Mesenchymal stem cell (in vitro differentiated cells and primary cell): ENCODE data around the gene LRRC45.

Experiments used
- DNase-seq: peaks from one replicate; pipeline ENCODE4 v3.0.0-alpha.2; 2013
- H2AFZ ChIP-seq: one replicate; pipeline ENCODE4 v1.6.1; 2013; ENCODE audit warnings: low read depth, mild to moderate bottlenecking, control low read depth, inconsistent platforms, low read length, moderate library complexity
- H2AK5ac ChIP-seq: 2 replicates; pipeline ENCODE4 v1.6.1; 2013; ENCODE audit warnings: low read length, moderate library complexity, mild to moderate bottlenecking, inconsistent platforms; ENCODE audit not compliant: severe bottlenecking
- H2BK120ac ChIP-seq: one replicate; pipeline ENCODE4 v1.6.1; 2013; ENCODE audit warnings: low read depth, mild to moderate bottlenecking, inconsistent platforms, low read length, moderate library complexity
- H2BK12ac ChIP-seq, 2 experiments: one replicate each; pipeline ENCODE4 v1.6.1; 2013; ENCODE audit warnings: inconsistent platforms in 2 of 2, low read length in 2 of 2, mild to moderate bottlenecking in 2 of 2, moderate library complexity in 2 of 2, control low read depth in 1 of 2
- H2BK15ac ChIP-seq: one replicate; pipeline ENCODE4 v1.6.1; 2013; ENCODE audit warnings: mild to moderate bottlenecking, low read depth, inconsistent platforms; ENCODE audit not compliant: poor library complexity, severe bottlenecking
- H2BK5ac ChIP-seq: 2 replicates; pipeline ENCODE4 v1.6.1; 2013; ENCODE audit warnings: low read depth, mild to moderate bottlenecking, low read length, control low read depth, inconsistent platforms; ENCODE audit not compliant: poor library complexity, severe bottlenecking
- H3K14ac ChIP-seq, 2 experiments: one replicate each; pipeline ENCODE4 v1.6.1; 2013; ENCODE audit warnings: inconsistent platforms in 2 of 2, low read length in 2 of 2, control low read depth in 1 of 2, mild to moderate bottlenecking in 1 of 2, moderate library complexity in 1 of 2
- H3K18ac ChIP-seq, 2 experiments: one replicate each; pipeline ENCODE4 v1.6.1; 2013; ENCODE audit warnings: inconsistent platforms in 2 of 2, low read length in 2 of 2, control low read depth in 1 of 2, low read depth in 1 of 2, mild to moderate bottlenecking in 1 of 2
- H3K23ac ChIP-seq, 2 experiments: one replicate each; pipeline ENCODE4 v1.6.1; 2013; ENCODE audit warnings: inconsistent platforms in 2 of 2, low read length in 2 of 2, mild to moderate bottlenecking in 2 of 2, moderate library complexity in 2 of 2, control low read depth in 1 of 2
- H3K27ac ChIP-seq: 2 replicates; pipeline ENCODE4 v1.5.1; 2013; ENCODE audit warnings: mild to moderate bottlenecking, moderate library complexity, low read length, control low read depth, inconsistent platforms; ENCODE audit not compliant: poor library complexity, severe bottlenecking
- H3K27me3 ChIP-seq, 2 experiments: 2 replicates each; pipeline versions ENCODE4 v1.6.1 to v1.7.0; 2013; ENCODE audit warnings: low read length in 2 of 2, mild to moderate bottlenecking in 2 of 2, moderate library complexity in 2 of 2, control low read depth in 1 of 2, inconsistent platforms in 1 of 2; ENCODE audit not compliant: control insufficient read depth in 1 of 2, insufficient read depth in 1 of 2
- H3K36me3 ChIP-seq, 2 experiments: 2 replicates each; pipeline versions ENCODE4 v1.6.1 to v1.7.0; 2013; ENCODE audit warnings: low read length in 2 of 2, control low read depth in 1 of 2, inconsistent platforms in 1 of 2, low read depth in 1 of 2, mild to moderate bottlenecking in 1 of 2; ENCODE audit not compliant: insufficient read depth in 2 of 2, control insufficient read depth in 1 of 2
- H3K4ac ChIP-seq, 2 experiments: one replicate each; pipeline ENCODE4 v1.6.1; 2013; ENCODE audit warnings: inconsistent platforms in 2 of 2, low read length in 2 of 2, mild to moderate bottlenecking in 2 of 2, moderate library complexity in 2 of 2, control low read depth in 1 of 2, low read depth in 1 of 2
- H3K4me1 ChIP-seq: 2 replicates; pipeline ENCODE4 v1.6.1; 2013; ENCODE audit warnings: low read depth, low read length, control low read depth; ENCODE audit not compliant: control insufficient read depth, insufficient read depth
- H3K4me2 ChIP-seq: 2 replicates; pipeline ENCODE4 v1.6.1; 2013; ENCODE audit warnings: low read length, mild to moderate bottlenecking, inconsistent platforms; ENCODE audit not compliant: poor library complexity, severe bottlenecking
- H3K4me3 ChIP-seq, 2 experiments: 2 replicates each; pipeline versions ENCODE4 v1.5.1 to v1.7.0; 2013; ENCODE audit warnings: low read length in 2 of 2, mild to moderate bottlenecking in 2 of 2, control low read depth in 1 of 2, low read depth in 1 of 2; ENCODE audit not compliant: insufficient read depth in 1 of 2
- H3K79me1 ChIP-seq: replicated peaks from 2 replicates; pipeline ENCODE4 v1.6.1; 2013; ENCODE audit warnings: mild to moderate bottlenecking, control low read depth, low read length, inconsistent platforms; ENCODE audit not compliant: poor library complexity, severe bottlenecking
- H3K9ac ChIP-seq: 2 replicates; pipeline ENCODE4 v1.7.0; 2013; ENCODE audit warnings: mild to moderate bottlenecking, low read length, moderate library complexity
- H3K9me3 ChIP-seq: 2 replicates; pipeline ENCODE4 v1.7.0; 2013; ENCODE audit warnings: mild to moderate bottlenecking, low read length; ENCODE audit not compliant: control insufficient read depth
- H4K8ac ChIP-seq: one replicate; pipeline ENCODE4 v1.6.1; 2013; ENCODE audit warnings: inconsistent platforms, mild to moderate bottlenecking, low read length, moderate library complexity
- H4K91ac ChIP-seq: one replicate; pipeline ENCODE4 v1.6.1; 2013; ENCODE audit warnings: mild to moderate bottlenecking, low read length, inconsistent platforms
- WGBS: methylation state at CpG from one replicate; pipeline ENCODE4 v1.1.7; 2013; ENCODE audit warnings: mixed read lengths; 5-methylcytosine and 5-hydroxymethylcytosine counted together

LRRC45 gene

GRCh38 chr17:82021900-82022309 lies 1.2 kb upstream of the LRRC45 start:
- H2AK5ac ChIP-seq, result peak overlapping the region; percentile 38
- no peak overlapping the region for H4K8ac ChIP-seq
- peak overlapping the region in 1 of 2 experiments; percentile 94 for H3K14ac ChIP-seq
- H3K27ac ChIP-seq, result no peak overlapping the region
- H2BK12ac ChIP-seq, result no peak overlapping the region
- H2BK15ac ChIP-seq, result no peak overlapping the region
- H3K9ac ChIP-seq, result peak overlapping the region; percentile 89
- H3K27me3 ChIP-seq, result no peaks in the 10 kb centered on the region
- H3K18ac ChIP-seq, result peak overlapping the region; percentile 14 to 88
- H3K79me1 ChIP-seq, result peaks cover 34% of the 10 kb centered on the region
- peaks cover 15 to 48% of the 10 kb centered on the region in 2 experiments for H3K36me3 ChIP-seq
- no peak overlapping the region for H3K23ac ChIP-seq
- H2BK5ac ChIP-seq, result no peak overlapping the region
- no peaks in the 10 kb centered on the region for H3K9me3 ChIP-seq
- peak overlapping the region in 1 of 2 experiments; percentile 17 for H3K4ac ChIP-seq
- H3K4me3 ChIP-seq, result peak overlapping the region; percentile 90 to 93
- peak overlapping the region; percentile 58 for H2BK120ac ChIP-seq
- DNase-seq, result peak; percentile 17
- 31% methylated on average over 10 of the region's 10 CpGs for WGBS
- peak overlapping the region; percentile 93 for H2AFZ ChIP-seq
- H4K91ac ChIP-seq, result peak overlapping the region; percentile 54
- H3K4me1 ChIP-seq, result peaks cover 38% of the 10 kb centered on the region
- H3K4me2 ChIP-seq, result peak overlapping the region; percentile 94

GRCh38 chr17:82022310-82022980 lies 660 bp upstream of the LRRC45 start, which contains the start of gene CENPX:
CENPX (minus strand) TSS chr17:82022878; CDS start chr17:82022861, 17 bp downstream.
- Histone ChIP-seq H3K4me3 (peak within 1 kb of the TSS; percentile 90 to 93), H2BK5ac (no peak within 1 kb of the TSS), H3K14ac (peak within 1 kb of the TSS in 1 of 2 experiments; percentile 95), H3K4me2 (peak within 1 kb of the TSS; percentile 96), H4K91ac (peak within 1 kb of the TSS; percentile 80), H2BK120ac (peak within 1 kb of the TSS; percentile 58), H3K79me1 (peaks cover 34% of the 10 kb centered on the region), H2AK5ac (peak within 1 kb of the TSS; percentile 38), H3K4ac (peak within 1 kb of the TSS; percentile 63 to 71), H3K9me3 (no peaks in the 10 kb centered on the region), H2BK15ac (no peak within 1 kb of the TSS), H2BK12ac (peak within 1 kb of the TSS in 1 of 2 experiments; percentile 67), H3K23ac (peak within 1 kb of the TSS in 1 of 2 experiments; percentile 87), H3K4me1 (peaks cover 38% of the 10 kb centered on the region), H3K27ac (no peak within 1 kb of the TSS), H3K18ac (peak within 1 kb of the TSS; percentile 50 to 88), H4K8ac (peak within 1 kb of the TSS; percentile 45), H3K9ac (peak within 1 kb of the TSS; percentile 89), H2AFZ (peak within 1 kb of the TSS; percentile 93), H3K27me3 (no peaks in the 10 kb centered on the region), H3K36me3 (peaks cover 11 to 48% of the 10 kb centered on the region in 2 experiments)
- WGBS, result 1% methylated on average over 57 of the region's 64 CpGs
- no peak for DNase-seq

GRCh38 chr17:82023447-82024241 lies 539 bp downstream of the LRRC45 start:
- no peak overlapping the region for H2AK5ac ChIP-seq
- 13% methylated on average over 55 of the region's 55 CpGs for WGBS

GRCh38 chr17:82024859-82025258 lies 1.8 kb downstream of the LRRC45 start:
- H3K18ac ChIP-seq, result no peak overlapping the region
- H3K14ac ChIP-seq, result no peak overlapping the region
- no peak overlapping the region for H2BK12ac ChIP-seq
- no peaks in the 10 kb centered on the region for H3K27me3 ChIP-seq
- peaks cover 31% of the 10 kb centered on the region for H3K4me1 ChIP-seq
- H3K23ac ChIP-seq, result no peak overlapping the region
- no peak for DNase-seq
- H3K9ac ChIP-seq, result no peak overlapping the region
- H3K79me1 ChIP-seq, result peaks cover 30% of the 10 kb centered on the region
- H3K36me3 ChIP-seq, result peaks cover 0 to 50% of the 10 kb centered on the region in 2 experiments
- H2BK120ac ChIP-seq, result no peak overlapping the region
- H4K91ac ChIP-seq, result no peak overlapping the region
- H4K8ac ChIP-seq, result no peak overlapping the region
- no peak overlapping the region for H3K27ac ChIP-seq
- no peak overlapping the region for H2BK15ac ChIP-seq
- H3K4me2 ChIP-seq, result no peak overlapping the region
- H3K4me3 ChIP-seq, result no peak overlapping the region
- no peak overlapping the region for H2AK5ac ChIP-seq
- WGBS, result 96% methylated on average over 17 of the region's 17 CpGs
- H3K9me3 ChIP-seq, result no peaks in the 10 kb centered on the region
- H2AFZ ChIP-seq, result no peak overlapping the region
- H3K4ac ChIP-seq, result no peak overlapping the region
- no peak overlapping the region for H2BK5ac ChIP-seq

More at GRCh38 chr17:82023447-82024241, 539 bp downstream of the LRRC45 start:
- Histone ChIP-seq H3K4me2 (peak overlapping the region; percentile 96), H3K27ac (no peak overlapping the region), H4K91ac (peak overlapping the region; percentile 22), H3K4me1 (peaks cover 33% of the 10 kb centered on the region), H3K18ac (peak overlapping the region; percentile 10 to 37), H3K23ac (peak overlapping the region in 1 of 2 experiments; percentile 75), H2BK120ac (no peak overlapping the region), H3K14ac (peak overlapping the region in 1 of 2 experiments; percentile 95), H2BK5ac (no peak overlapping the region), H3K9me3 (no peaks in the 10 kb centered on the region), H2AFZ (peak overlapping the region; percentile 76), H3K4ac (peak overlapping the region; percentile 63 to 71), H2BK15ac (no peak overlapping the region), H3K79me1 (peaks cover 34% of the 10 kb centered on the region), H3K36me3 (peaks cover 5 to 48% of the 10 kb centered on the region in 2 experiments), H2BK12ac (peak overlapping the region in 1 of 2 experiments; percentile 34), H3K9ac (peak overlapping the region; percentile 71), H4K8ac (no peak overlapping the region), H3K4me3 (peak overlapping the region; percentile 75 to 82), H3K27me3 (no peaks in the 10 kb centered on the region)
- DNase-seq, result peak; percentile 43
